ENCODE data around the gene RNF141. TPM values are rescaled to one million over a fixed set of nuclear protein-coding genes. Genes with fewer than 3 reads are reported as not detected.

The RNF141 gene
- total RNA-seq, 4 donors from 2014 or later: 28.1 to 35.1 (median 33.5) TPM

GRCh38 chr11:10493041-10493663, 47.8 kb downstream of the RNF141 start:
- no peak for TF ChIP-seq CTCF (IDR thresholded peaks at IDR 0.05)
- no peak for TF ChIP-seq POLR2A (IDR thresholded peaks at IDR 0.05)
- Histone ChIP-seq H3K4me3 (no peak overlapping the region), H3K9me3 (no peaks in the 10 kb centered on the region), H3K36me3 (peaks cover 0 to 26% (median 0%) of the 10 kb centered on the region in 3 donors), H3K4me1 (peaks cover 0 to 19% (median 6%) of the 10 kb centered on the region in 4 donors), H3K27me3 (no peaks in the 10 kb centered on the region), H3K27ac (no peak overlapping the region)
- DNase-seq: no peak

- Histone ChIP-seq H3K36me3 (peaks cover 0 to 25% (median 0%) of the 10 kb centered on the region in 3 donors), H3K9me3 (no peaks in the 10 kb centered on the region), H3K27me3 (no peaks in the 10 kb centered on the region), H3K4me1 (peaks cover 0 to 23% (median 6%) of the 10 kb centered on the region in 4 donors), H3K4me3 (no peak overlapping the region), H3K27ac (peak overlapping the region in 1 of 4 donors; percentile 90)
- no peak for DNase-seq
- no peak for TF ChIP-seq CTCF (IDR thresholded peaks at IDR 0.05)
- no peak for TF ChIP-seq POLR2A (IDR thresholded peaks at IDR 0.05)
Measured at GRCh38 chr11:10492084-10492483, 48.9 kb downstream of the RNF141 start.

GRCh38 chr11:10490398-10491241, 50.4 kb downstream of the RNF141 start:
- no peak for TF ChIP-seq CTCF (IDR thresholded peaks at IDR 0.05)
- TF ChIP-seq POLR2A (IDR thresholded peaks at IDR 0.05): no peak
- peaks cover 0 to 27% (median 0%) of the 10 kb centered on the region in 3 donors for H3K36me3 ChIP-seq
- H3K4me1 ChIP-seq: peaks cover 0 to 23% (median 6%) of the 10 kb centered on the region in 4 donors
- no peaks in the 10 kb centered on the region for H3K9me3 ChIP-seq
- H3K4me3 ChIP-seq: no peak overlapping the region
- peak in 2 of 3 donors; percentile 34 to 86 for DNase-seq
- H3K27me3 ChIP-seq: no peaks in the 10 kb centered on the region
- H3K27ac ChIP-seq: peak overlapping the region; percentile 40 to 94 (median 78)

- H3K4me1 ChIP-seq: peaks cover 0 to 23% (median 6%) of the 10 kb centered on the region in 4 donors
- TF ChIP-seq CTCF (IDR thresholded peaks at IDR 0.05) (no peak), POLR2A (IDR thresholded peaks at IDR 0.05) (no peak)
- no peaks in the 10 kb centered on the region for H3K27me3 ChIP-seq
- H3K36me3 ChIP-seq: peaks cover 0 to 21% (median 0%) of the 10 kb centered on the region in 3 donors
- H3K4me3 ChIP-seq: no peak overlapping the region
- peak overlapping the region; percentile 46 to 94 (median 78) for H3K27ac ChIP-seq
- no peaks in the 10 kb centered on the region for H3K9me3 ChIP-seq
- no peak for DNase-seq
Measured at GRCh38 chr11:10490032-10490397, 51.0 kb downstream of the RNF141 start.

- H3K4me3 ChIP-seq: no peak overlapping the region
- no peaks in the 10 kb centered on the region for H3K9me3 ChIP-seq
- H3K4me1 ChIP-seq: peaks cover 0 to 23% (median 6%) of the 10 kb centered on the region in 4 donors
- H3K36me3 ChIP-seq: peaks cover 0 to 15% (median 0%) of the 10 kb centered on the region in 3 donors
- H3K27ac ChIP-seq: peak overlapping the region; percentile 55 to 94 (median 78)
- peak in 1 of 6 experiments; percentile 8 for TF ChIP-seq CTCF (IDR thresholded peaks at IDR 0.05)
- TF ChIP-seq POLR2A (IDR thresholded peaks at IDR 0.05): peak; percentile 9 to 52
- H3K27me3 ChIP-seq: no peaks in the 10 kb centered on the region
- peak; percentile 44 to 91 (median 89) for DNase-seq
Measured at GRCh38 chr11:10488934-10489691, 51.9 kb downstream of the RNF141 start.

Measured in Peyer's patch (tissue), 4 donors.